HG02588 (cell line): ENCODE measurements around the gene MCFD2.
A peak's percentile ranks its signal among the peaks of the same experiment; 100 is the strongest.

ENCODE experiments used
- ATAC-seq: cut with Tn5 transposase; IDR thresholded peaks from one replicate; pipeline ENCODE4 v1.9.1; 2021; ENCODE audit warnings: mild to moderate bottlenecking, moderate library complexity; ENCODE audit not compliant: unreplicated experiment

MCFD2 gene

DNA sequence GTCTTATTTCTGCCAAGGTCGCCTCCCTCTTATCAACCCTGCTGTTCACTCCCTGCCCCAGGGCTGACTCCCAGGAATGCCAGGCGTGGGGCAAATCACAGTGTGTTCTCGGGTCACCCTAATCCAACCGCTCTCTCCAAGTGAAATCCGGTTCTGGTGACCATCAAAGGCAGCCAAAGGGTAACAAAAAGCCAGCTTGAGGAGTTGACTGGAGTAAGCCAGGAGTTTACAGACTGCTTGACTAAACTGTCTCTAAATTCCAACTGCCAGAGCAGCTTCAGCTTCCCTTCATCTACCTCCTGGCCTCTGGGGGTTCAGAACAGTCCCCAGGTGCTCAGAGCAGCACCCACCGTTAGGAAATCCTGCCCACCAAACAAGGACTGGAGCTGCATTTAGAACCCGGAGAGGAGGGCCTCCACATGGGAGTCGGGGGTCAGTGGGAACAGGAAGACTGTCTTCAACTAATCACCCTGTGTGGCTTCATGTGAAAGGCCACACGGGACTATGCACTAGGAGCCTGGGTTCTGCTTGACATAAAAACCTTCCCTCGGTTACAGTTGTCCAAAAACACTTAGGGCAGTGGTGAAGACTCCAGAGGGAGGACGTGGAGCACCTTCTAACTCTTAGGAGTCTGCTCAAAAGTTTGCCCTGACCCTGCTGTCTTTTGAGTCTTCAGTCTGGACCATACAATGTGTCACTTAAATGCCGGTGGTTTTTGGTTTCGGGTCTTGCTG, 24.2 kb upstream of the MCFD2 start:
- ATAC-seq = no peak

DNA sequence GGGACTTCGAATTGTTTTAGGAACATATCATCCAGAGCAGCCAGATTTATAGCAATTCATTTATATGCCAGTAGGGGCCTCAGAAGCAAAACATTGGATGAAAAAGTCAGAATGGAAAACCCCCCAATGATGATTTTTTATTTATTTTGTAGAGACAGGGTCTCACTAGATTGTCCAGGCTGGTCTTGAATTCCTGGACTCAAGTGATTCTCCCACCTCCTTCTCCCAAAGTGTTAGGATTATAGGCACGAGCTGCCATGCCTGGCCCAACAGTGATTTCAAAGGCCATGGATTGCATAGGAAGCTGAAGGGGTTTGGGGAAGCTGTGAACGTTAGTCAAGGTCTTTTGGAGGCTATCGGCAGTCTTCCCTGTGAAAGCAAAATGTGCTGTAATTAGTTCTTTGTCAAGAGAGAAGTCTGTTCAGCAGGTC, 21.9 kb upstream of the MCFD2 start:
- no peak for ATAC-seq

DNA sequence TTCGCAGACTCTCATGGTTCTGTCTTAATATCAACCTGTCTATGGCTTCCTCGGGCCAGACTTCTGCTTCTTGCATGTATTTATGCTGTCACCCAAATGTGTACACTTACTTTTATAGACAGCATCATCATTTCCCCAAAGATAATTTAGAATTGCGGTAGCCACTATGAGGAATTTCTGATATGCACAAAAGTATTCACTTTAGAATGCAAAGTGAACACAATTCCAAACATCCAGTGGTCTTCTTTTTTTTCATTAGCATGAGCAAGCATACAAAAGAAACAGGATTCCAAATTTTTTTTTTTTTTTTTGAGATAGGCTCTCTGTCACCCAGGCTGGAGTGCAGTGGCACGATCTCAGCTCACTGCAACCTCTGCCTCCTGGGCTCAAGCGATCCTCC, 21.0 kb upstream of the MCFD2 start:
- ATAC-seq = no peak

DNA sequence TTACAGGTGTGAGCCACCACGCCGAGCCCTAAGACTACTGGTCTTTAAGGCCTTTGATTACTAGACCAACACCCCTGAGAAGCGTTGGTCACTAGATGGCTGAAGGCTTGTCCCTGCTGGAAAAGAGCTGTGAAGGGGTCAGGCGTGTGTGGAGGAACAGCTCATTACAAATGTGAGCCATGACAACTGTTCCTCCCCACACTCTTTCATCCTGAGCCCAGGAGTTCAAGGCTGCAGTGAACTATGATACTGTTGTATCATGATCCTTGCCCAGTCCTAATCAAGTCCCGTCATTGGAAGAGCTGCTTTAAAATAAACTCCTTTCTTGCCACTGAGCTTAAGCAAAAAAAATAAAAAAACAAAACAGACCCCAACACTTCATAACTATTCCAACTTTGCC, 19.5 kb upstream of the MCFD2 start:
- no peak for ATAC-seq

DNA sequence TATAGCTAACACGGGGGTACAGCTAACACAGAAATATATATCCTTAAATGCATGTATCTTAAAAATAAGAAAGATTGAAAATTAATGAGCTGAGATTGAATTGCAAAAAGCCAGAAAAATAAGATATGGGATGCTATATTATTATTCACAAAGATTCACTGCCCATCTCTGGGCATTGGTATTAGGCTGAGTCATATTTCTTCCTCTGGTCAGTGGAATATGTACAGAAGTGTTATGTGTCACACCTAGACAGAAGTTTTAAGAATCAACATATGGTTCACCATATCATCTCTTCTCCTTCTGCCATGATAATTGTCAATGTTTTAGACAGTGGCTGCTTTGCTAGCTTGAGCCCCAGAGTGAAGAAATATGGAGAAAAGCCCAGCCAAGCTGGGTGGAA, 14.0 kb upstream of the MCFD2 start:
- no peak for ATAC-seq

DNA sequence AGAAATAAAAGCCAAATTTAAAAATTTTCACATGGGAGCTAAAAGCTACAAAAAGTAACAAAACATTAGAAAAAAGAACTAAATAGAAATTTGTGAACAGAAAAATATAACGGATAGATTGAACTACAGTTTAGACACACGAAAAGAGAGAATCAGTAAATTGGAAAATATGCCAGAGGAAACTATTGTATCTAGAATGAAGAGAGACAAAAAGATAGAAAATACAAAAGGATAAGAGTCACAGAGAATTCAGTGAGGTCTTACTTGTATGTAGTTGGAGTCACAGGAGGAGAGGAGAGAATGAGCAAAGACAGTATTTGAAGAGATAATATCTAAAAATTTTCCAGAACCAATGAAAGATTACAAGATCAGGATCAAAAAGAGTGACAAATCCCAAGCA, 11.3 kb upstream of the MCFD2 start:
- no peak for ATAC-seq

DNA sequence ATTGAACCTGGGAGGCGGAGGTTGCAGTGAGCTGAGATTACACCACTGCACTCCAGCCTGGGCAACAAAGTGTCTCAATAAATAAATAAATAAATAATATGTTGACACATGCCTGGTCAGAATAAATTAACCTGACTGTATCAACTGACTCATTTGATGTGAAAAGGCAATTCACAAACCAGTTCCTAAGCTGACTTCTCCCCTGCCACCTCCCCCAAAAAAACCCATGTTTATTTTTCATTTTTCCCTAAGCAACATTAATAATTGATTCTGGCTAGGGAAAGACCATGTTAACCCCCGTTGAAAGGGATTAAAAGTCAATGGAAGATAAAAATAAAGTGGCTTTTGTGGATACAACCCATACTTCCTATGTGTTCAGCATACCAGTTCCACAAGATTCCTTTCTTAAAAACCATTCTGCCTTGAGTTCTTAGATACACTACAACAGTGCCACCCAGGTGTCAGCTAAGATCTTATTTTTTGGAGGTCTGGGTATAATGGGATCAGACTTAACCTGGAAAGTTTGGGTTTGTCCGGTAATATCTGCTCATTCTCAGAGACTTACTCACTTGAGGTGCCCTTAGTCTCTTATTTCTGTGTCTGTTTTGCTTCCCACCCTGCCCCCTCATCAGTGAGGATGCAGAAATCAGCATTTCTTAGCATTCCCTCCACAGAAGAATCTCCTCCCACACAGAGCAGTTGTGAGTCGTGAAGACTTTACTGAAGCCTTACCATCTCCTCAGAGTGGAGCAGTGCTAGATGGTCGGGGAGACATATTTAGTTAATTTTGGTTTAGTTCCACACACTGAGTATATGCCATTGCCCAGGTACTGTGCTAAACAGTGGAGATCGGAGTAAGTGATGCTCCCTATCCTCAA, 10.1 kb upstream of the MCFD2 start:
- ATAC-seq = no peak

DNA sequence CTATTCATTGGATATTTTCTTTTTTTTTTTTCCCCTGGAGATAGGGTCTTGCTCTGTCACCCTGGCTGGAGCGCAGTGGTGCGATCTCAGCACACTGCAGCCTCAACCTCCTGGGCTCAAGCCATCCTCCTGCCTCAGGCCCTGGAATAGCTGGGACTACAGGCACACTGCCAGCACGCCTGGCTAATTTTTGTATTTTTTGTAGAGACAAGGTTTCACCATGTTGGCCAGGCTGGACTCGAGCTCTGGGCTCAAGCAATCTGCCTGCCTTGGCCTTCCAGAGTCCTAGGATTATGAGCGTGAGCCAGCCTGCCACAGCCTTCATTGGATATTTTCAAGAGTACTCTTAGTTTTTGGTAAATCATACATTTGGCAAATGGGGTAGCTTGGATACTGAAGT, 9.0 kb upstream of the MCFD2 start:
- ATAC-seq = no peak

DNA sequence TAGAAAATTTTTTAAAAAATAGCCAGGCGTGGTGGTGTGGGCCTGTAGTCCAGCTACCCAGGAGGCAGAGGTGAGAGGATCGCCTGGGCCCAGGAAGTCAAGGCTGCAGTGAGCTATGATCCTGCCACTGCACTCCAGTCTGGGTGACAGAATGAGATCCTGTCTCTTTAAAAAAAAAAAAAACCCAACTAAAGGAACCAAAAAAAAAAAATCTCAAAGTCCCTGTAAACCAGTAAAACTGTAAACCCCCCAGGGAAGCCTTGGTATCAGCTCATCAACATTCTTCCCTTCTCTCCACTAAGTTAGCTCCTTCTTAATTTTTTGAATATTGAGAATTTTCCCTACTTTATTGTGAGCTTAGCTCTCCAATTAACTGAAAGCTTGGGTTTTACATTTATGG, 8.4 kb upstream of the MCFD2 start:
- ATAC-seq = no peak

DNA sequence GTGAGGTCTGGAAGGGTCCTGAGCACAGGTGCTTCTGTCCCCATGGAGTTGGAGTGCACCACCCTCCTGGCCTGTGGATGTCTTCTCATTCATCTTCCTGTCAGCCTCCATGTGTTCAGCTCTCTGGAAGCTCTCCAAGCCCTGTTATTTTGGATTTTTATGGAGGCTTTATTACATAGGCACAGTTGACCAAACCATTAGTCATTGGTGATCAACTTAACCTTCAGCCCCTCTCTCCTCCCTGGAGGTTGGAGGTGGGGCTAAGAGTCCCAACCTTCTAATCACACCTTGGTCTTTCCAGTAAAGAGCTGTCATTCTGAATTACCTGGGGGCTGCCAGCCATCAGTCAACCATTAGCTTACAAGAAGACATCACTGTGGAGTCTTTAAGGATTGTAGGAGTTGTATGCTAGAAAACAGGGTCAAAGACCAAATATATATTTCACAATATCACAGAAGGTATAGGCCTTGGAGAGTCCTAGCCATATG, 7.5 kb upstream of the MCFD2 start:
- ATAC-seq = no peak

DNA sequence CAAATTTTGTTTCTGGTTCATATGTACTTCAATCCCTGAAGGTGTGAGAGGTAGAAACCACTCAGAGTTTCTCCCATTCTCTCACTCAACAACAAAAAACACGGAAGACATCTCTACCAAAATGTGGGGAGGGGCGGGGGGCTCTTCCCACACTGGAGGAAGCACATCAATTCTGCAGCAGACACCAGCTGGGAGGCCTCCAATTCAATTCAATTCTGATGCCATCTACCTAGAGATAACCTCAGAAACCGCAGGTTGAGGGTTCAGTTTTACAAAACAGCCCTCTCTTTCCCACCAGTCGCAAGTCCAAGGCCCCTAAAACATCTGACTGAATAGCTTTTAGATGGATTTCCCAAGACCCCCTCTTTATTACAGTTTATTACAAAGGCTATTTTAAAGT, 7.0 kb upstream of the MCFD2 start:
- no peak for ATAC-seq

DNA sequence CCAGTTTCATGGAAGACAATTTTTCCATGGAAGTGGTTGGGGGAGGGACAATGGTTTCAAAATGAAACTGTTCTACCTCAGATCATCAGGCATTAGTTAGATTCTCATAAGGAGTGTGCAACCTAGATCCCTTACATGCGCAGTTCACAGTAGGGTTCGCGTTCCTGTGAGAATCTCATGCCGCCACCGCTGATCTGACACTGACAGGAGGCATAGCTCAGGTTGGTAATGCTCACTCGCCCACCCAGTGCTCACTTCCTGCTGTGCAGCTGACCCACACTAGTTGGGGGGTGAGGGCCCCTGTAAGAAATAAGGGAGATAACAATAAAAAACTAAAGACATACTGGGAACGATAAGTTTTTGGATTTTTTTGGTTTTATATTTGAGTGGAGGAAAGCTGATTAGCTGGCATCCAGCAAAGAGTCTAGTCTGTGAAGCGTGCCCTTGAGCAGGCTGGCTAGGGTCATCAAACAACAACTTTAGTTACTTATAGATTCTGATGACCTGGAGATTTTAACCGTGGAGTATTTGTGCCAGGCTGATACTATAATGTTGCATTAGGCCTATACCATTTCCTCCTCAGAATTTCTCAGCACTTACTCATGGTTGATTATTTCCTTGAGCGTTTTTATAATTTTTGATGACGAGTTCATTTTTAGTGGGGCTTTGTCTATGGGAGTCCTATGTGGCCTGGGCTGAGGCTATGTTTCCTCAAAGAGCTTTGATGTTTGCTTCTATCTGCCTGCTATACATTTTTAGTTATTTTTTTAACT, 6.3 kb upstream of the MCFD2 start:
- no peak for ATAC-seq

DNA sequence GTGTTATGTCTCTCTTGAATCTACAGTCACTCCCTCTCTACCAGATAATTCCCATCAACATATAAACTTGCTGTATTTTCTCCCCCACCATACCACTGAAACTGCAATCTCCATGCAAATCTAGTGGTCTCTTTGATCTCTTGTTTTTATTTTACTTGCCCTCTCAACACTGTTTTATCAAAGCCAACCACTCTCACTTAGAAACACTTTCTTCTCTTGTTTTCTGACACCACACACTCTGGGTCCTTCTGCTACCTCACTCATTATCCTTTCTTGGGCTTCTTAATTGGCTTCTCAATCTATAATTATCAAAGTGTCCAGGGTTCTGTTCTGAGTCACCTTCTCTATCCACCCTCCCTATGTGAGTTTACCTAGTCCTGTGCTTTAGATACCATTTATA, 2.0 kb upstream of the MCFD2 start:
- ATAC-seq = no peak

DNA sequence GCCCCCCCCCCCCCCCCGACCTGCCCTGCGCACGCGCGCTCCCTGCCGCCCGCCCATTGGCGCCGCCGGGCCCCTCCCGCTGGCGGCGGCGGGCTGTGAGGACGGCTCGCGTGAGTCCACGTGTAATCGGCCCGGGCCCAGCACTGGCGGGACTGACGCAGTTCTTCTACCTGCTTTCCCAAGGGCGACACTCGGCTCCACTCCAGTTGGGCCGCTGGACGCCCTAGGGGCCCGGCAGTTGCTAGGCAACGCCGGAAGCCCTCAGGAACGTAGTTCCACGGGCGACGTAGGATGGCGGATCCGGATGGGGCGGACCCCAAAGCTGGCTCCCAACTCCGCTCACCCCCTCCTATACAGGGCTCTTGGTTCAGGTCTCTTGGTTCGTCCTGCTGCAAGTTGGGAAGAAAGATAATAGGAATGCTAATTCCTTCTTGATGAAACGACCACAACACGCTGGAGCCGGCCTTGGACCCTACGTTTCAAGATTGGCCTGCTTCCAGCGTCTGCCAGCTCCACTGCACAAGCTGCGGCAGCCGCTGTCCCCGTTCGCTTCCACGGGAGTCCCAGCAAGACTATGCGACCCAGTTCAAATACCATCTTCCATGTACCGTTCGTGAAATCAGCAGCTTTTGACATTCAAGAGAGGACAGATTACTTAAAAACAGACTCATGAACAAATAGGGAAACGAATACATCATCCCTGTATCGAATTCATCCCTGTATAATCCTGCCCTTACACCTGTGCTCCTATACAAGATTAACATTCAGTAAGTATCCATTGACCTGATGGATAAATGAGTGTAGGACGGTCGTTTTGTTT, 415 bp upstream of the MCFD2 start:
- peak; percentile 89 for ATAC-seq

DNA sequence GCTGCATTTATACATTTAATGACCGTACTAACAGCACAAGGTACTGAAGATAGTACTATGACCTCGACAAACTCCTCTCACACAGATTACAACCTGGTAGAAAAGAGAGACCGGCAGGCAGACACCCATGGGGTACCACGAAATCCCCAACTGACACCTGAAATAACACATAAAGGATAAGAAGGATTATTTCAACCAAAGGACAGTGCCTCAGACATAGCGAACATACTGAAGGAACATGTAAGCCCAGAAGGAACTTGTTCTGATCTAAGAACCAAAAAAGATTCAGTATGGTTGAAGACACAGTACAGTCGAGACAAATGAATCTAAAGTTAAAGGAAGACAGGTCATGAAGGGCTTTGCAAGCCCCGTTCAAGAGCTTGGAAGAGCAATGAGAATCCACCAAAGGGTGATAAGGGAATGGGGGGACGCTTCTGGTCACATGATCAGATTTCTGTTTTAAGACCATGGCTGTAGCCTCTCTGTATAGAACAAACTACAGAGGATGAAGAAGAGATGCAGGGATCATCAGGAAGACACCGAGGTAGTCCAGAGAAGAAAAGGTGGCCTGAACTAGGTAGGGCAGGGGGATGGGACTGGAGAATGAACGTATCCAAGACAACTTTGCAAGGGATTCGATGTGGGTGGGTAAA, 902 bp downstream of the MCFD2 start:
- no peak for ATAC-seq

DNA sequence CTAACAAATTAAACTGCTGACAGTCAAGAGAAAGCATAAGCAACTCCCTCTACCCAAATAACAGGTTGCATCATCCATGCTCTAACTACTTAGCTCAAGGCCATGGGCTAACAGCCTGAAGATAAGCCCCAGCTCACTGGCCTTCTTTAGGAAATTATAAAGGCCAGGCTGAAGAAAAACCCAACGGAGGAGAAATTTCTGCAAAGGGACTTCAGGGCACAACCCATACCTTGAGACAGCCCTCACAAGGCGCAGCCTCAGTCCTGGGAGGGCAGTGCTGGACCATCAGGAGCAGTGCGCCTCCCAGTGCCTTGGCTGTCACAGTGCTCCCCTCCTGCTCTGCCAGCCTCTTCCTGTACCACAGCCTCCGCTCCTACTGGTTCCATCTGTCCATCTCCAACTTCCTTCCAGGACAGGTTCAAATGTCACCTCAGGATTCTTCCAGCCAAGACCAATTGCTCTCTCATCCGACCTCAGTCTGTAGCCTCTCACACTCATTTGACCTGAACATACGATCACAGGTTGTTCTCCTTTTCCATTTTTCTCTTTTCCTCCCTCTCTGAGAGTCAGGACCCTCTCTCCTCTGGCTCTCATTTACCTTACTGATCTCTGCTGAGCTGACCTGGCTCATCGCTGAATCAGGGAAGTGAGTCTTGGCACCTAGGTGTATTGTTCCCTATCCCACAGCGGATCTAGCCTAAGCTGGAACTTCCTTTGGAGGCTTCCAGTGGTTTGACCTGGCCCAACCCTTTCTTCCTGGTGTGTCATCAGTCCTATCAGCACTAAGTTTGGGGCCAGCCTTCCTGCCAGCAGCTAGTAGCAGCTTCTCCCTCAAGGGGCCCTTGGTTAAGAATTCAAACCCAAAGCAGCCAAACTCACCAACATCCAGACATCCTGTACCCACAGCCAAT, 1.9 kb downstream of the MCFD2 start:
- no peak for ATAC-seq

DNA sequence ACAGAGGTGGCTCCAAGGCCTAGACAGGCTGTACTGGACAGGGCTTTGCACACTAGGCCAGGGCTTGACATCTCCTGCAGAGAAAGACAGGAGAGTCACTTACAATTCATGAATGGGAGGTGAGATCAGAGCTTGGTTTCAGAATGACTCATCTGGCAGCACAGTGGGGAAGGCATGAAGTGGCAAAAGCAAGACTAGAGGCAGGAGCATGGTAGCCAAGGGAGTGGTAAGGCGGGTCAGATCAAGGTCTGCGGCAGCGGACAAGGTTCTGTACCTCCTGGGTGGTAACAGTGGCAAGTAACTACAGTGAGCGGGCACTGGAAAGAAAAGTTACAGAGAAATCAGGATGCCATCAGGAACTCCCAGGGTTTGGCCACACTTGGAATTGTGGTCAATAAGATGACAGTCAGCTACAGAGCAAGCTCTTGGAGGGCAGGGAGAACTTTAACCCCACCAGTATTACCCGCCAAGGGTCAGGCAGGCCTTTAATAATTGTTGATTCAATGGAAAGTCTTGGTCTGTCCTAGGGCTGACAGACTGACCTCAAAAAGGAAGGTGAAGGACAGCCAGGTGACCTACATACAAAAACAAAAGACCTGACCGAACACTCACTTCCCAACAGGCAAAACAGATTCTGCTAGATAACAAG, 5.7 kb downstream of the MCFD2 start:
- peak; percentile 87 for ATAC-seq

DNA sequence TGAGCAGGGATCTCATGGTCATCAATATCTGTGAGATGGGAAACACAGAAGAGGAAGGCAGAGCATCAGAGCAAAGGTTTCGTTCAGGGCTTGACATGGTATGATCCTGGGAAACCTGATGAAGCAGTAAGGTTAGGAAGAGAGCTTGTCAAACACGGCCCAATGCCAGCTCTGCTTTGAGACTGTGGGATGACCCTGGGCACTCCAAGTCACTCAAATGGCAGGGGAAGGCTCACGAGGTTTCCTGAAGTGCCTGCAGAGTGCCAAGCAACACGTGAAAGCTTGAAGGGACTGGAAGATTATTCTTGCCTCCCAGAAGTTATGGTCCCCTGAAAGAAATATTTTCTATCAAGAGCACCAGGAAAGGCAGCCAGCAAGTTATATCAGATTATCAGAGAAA, 6.5 kb downstream of the MCFD2 start:
- ATAC-seq = no peak
